ENCODE results near the gene LILRB5.

- TF ChIP-seq POLR2AphosphoS5 (IDR thresholded peaks at IDR 0.05) (no peak), EP300 (IDR thresholded peaks at IDR 0.05) (no peak)
- TF ChIP-seq, protein P1, sequence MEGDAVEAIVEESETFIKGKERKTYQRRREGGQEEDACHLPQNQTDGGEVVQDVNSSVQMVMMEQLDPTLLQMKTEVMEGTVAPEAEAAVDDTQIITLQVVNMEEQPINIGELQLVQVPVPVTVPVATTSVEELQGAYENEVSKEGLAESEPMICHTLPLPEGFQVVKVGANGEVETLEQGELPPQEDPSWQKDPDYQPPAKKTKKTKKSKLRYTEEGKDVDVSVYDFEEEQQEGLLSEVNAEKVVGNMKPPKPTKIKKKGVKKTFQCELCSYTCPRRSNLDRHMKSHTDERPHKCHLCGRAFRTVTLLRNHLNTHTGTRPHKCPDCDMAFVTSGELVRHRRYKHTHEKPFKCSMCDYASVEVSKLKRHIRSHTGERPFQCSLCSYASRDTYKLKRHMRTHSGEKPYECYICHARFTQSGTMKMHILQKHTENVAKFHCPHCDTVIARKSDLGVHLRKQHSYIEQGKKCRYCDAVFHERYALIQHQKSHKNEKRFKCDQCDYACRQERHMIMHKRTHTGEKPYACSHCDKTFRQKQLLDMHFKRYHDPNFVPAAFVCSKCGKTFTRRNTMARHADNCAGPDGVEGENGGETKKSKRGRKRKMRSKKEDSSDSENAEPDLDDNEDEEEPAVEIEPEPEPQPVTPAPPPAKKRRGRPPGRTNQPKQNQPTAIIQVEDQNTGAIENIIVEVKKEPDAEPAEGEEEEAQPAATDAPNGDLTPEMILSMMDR (IDR thresholded peaks at IDR 0.05) = no peak
Observed at GRCh38 chr19:54262066-54262465, 5.0 kb upstream of the LILRB5 start.

Data from gastroesophageal sphincter (tissue), 3 donors.